Kidney epithelial cell (primary cell): Measurements from ENCODE around the gene RFTN1. TPM values are rescaled to one million over a fixed set of nuclear protein-coding genes. Genes with fewer than 3 reads are reported as not detected.

ENCODE experiments used
- DNase-seq: peaks from one replicate; pipeline ENCODE4 v3.0.0-alpha.2; 2010; ENCODE audit warnings: low read depth
- H3K27me3 ChIP-seq: 2 replicates; pipeline ENCODE4 v1.6.0; 2011; ENCODE audit warnings: low read length; ENCODE audit not compliant: control insufficient read depth, insufficient read depth
- H3K36me3 ChIP-seq: 2 replicates; pipeline ENCODE4 v1.5.1; 2011; ENCODE audit warnings: low read length; ENCODE audit not compliant: control insufficient read depth, insufficient read depth
- H3K4me3 ChIP-seq: 2 replicates; pipeline ENCODE4 v1.5.1; 2011; ENCODE audit warnings: low read depth, mild to moderate bottlenecking, control low read depth, low read length
- CTCF ChIP-seq: IDR thresholded peaks from 2 replicates; pipeline ENCODE4 v1.5.1; 2011; ENCODE audit warnings: mild to moderate bottlenecking, moderate library complexity, low read length, control low read depth, inconsistent platforms; ENCODE audit not compliant: insufficient read depth, poor library complexity, severe bottlenecking
- total RNA-seq: library from RNA; depleted of rRNA; stranded (reverse); fragments of >200 nt; gene quantifications from 2 replicates; pipeline ENCODE4 v1.2.3, GENCODE V29; 2015

The RFTN1 gene
- total RNA-seq, 1 donor from 2014 or later, result 50.7 TPM

- Histone ChIP-seq H3K27me3 (peaks cover 2% of the 10 kb centered on the region), H3K36me3 (no peaks in the 10 kb centered on the region), H3K4me3 (no peak overlapping the region)
- DNase-seq, result no peak
- TF ChIP-seq CTCF, result no peak
Measured at GRCh38 chr3:16515885-16516420, 2.5 kb upstream of the RFTN1 start.

GRCh38 chr3:16514755-16515353 lies 1.4 kb upstream of the RFTN1 start:
- Histone ChIP-seq H3K36me3 (no peaks in the 10 kb centered on the region), H3K4me3 (no peak overlapping the region), H3K27me3 (no peaks in the 10 kb centered on the region)
- TF ChIP-seq CTCF, result no peak
- no peak for DNase-seq

GRCh38 chr3:16514021-16514700 lies 662 bp upstream of the RFTN1 start:
- Histone ChIP-seq H3K4me3 (peak overlapping the region; percentile 74), H3K36me3 (no peaks in the 10 kb centered on the region), H3K27me3 (no peaks in the 10 kb centered on the region)
- no peak for DNase-seq
- no peak for TF ChIP-seq CTCF

- no peak for DNase-seq
- Histone ChIP-seq H3K36me3 (no peaks in the 10 kb centered on the region), H3K27me3 (no peaks in the 10 kb centered on the region), H3K4me3 (peak overlapping the region; percentile 74)
- TF ChIP-seq CTCF, result no peak
Measured at GRCh38 chr3:16512435-16513140, 911 bp downstream of the RFTN1 start.

GRCh38 chr3:16511681-16512434 lies 1.6 kb downstream of the RFTN1 start:
- Histone ChIP-seq H3K36me3 (no peaks in the 10 kb centered on the region), H3K4me3 (peak overlapping the region; percentile 74), H3K27me3 (no peaks in the 10 kb centered on the region)
- no peak for TF ChIP-seq CTCF
- DNase-seq, result no peak
